ENCODE data around the gene PITX1.
"Not testable (repeated sequence)": the region's sequence is repeated elsewhere in the genome, so short reads cannot be mapped to it uniquely, and the experiment has no call there.

PITX1 gene

GRCh38 chr5:135008981-135009735, 24.9 kb downstream of the PITX1 start:
- no peak for DNase-seq

GRCh38 chr5:135008556-135008955, 25.5 kb downstream of the PITX1 start:
- DNase-seq: no peak

- DNase-seq: no peak
Observed at GRCh38 chr5:135007749-135008363, 26.2 kb downstream of the PITX1 start.

- DNase-seq: no peak
Observed at GRCh38 chr5:135007305-135007704, 26.7 kb downstream of the PITX1 start.

- no peak for DNase-seq
Observed at GRCh38 chr5:135005076-135005475, 29.0 kb downstream of the PITX1 start.

- DNase-seq: no peak
Observed at GRCh38 chr5:135004376-135004775, 29.7 kb downstream of the PITX1 start.

- DNase-seq: not testable (repeated sequence)
Observed at GRCh38 chr5:134998068-134998467, 36.0 kb downstream of the PITX1 start.

- DNase-seq: no peak
Observed at GRCh38 chr5:134997015-134997414, 37.0 kb downstream of the PITX1 start.

- DNase-seq: no peak
Observed at GRCh38 chr5:134995850-134996402, 38.1 kb downstream of the PITX1 start.

- DNase-seq: no peak
Observed at GRCh38 chr5:134994560-134995156, 39.4 kb downstream of the PITX1 start.

- DNase-seq: no peak
Observed at GRCh38 chr5:134993161-134993560, 40.9 kb downstream of the PITX1 start.

- no peak for DNase-seq
Observed at GRCh38 chr5:134992148-134992547, 41.9 kb downstream of the PITX1 start.

GRCh38 chr5:134990183-134990582, 43.8 kb downstream of the PITX1 start:
- not testable (repeated sequence) for DNase-seq

GRCh38 chr5:134989266-134989830, 44.7 kb downstream of the PITX1 start:
- no peak for DNase-seq

- DNase-seq: no peak
Observed at GRCh38 chr5:134982230-134982629, 51.8 kb downstream of the PITX1 start.

GRCh38 chr5:134979416-134979815, 54.6 kb downstream of the PITX1 start:
- DNase-seq: no peak

All from CD4-positive, alpha-beta T cell treated with Interferon alpha-2 for 1 hour (primary cell).